K562 (cell line): ENCODE data around the gene BBLN. TPM values are rescaled to one million over a fixed set of nuclear protein-coding genes. Genes with fewer than 3 reads are reported as not detected.

Experiments used
- ARID1B ChIP-seq: fragments of 450-650 bp; IDR thresholded peaks from 2 replicates; pipeline ENCODE4 v1.6.1; 2016; ENCODE audit warnings: antibody characterized with exemption, mild to moderate bottlenecking, inconsistent platforms
- ASH1L ChIP-seq: fragments of 450-650 bp; IDR thresholded peaks from 2 replicates; pipeline ENCODE4 v1.6.1; 2018; ENCODE audit warnings: borderline replicate concordance, mild to moderate bottlenecking, low read depth; ENCODE audit not compliant: partially characterized antibody
- CCNT2 ChIP-seq: IDR thresholded peaks from 2 replicates; pipeline ENCODE4 v1.6.1; 2011; ENCODE audit warnings: borderline replicate concordance, low read depth, mild to moderate bottlenecking, moderate library complexity, mixed read lengths, low read length; ENCODE audit not compliant: insufficient read length; ENCODE audit errors: extremely low read depth
- GTF3C2 ChIP-seq: IDR thresholded peaks from 3 replicates; pipeline ENCODE4 v1.6.1; 2011; ENCODE audit warnings: borderline replicate concordance, mild to moderate bottlenecking, moderate library complexity; ENCODE audit not compliant: insufficient read length; ENCODE audit errors: extremely low read depth
- ID3 ChIP-seq, 2 experiments: fragments of 250-450 bp in 1 of 2; fragments of 450-650 bp in 1 of 2; sonication (Bioruptor Pico) in 1 of 2; IDR thresholded peaks; 2 replicates each; pipeline versions ENCODE4 v1.6.1 to v1.8.0; 2016 to 2021; ENCODE audit warnings: mild to moderate bottlenecking in 2 of 2, moderate library complexity in 2 of 2, missing compliant biosample characterization in 1 of 2, missing genetic modification characterization in 1 of 2
- JUNB ChIP-seq: fragments of 450-650 bp; formaldehyde crosslinking; conservative IDR thresholded peaks from 2 replicates; pipeline ENCODE4 v1.4.0; 2020; ENCODE audit warnings: mild to moderate bottlenecking
- PHF21A ChIP-seq: fragments of 450-650 bp; IDR thresholded peaks from 2 replicates; pipeline ENCODE4 v1.6.1; 2017; ENCODE audit warnings: low read depth, borderline replicate concordance
- SRF ChIP-seq, 2 experiments: fragments of 250-450, 450-650 bp in 1 of 2; sonication (Bioruptor Pico) in 1 of 2; sonication (generic) in 1 of 2; formaldehyde crosslinking; IDR thresholded peaks; 2 replicates each; pipeline versions ENCODE4 v1.5.0 to v1.5.1; 2020 to 2022; ENCODE audit warnings: mild to moderate bottlenecking in 1 of 2, missing genetic modification reagents in 1 of 2
- TCF7 ChIP-seq: sonication (generic); IDR thresholded peaks from 2 replicates; pipeline ENCODE4 v1.6.1; 2016; ENCODE audit warnings: antibody characterized with exemption, borderline replicate concordance
- ZBTB9 ChIP-seq: fragments of 450-650 bp; formaldehyde crosslinking; IDR thresholded peaks from 2 replicates; pipeline ENCODE4 v1.4.0; 2020; ENCODE audit warnings: mild to moderate bottlenecking, moderate library complexity
- ZNF318 ChIP-seq, 2 experiments: fragments of 450-650 bp; IDR thresholded peaks; 2 replicates each; pipeline ENCODE4 v1.6.1; 2016; ENCODE audit warnings: mild to moderate bottlenecking in 2 of 2, borderline replicate concordance in 1 of 2, low read depth in 1 of 2, moderate library complexity in 1 of 2
- ZNF561 ChIP-seq: fragments of 450-650 bp; formaldehyde crosslinking; conservative IDR thresholded peaks from 2 replicates; pipeline ENCODE4 v1.4.0; 2020; ENCODE audit warnings: mild to moderate bottlenecking, moderate library complexity
- polyA plus RNA-seq, 8 experiments: library from polyadenylated mRNA; depleted of rRNA in 4 of 8; stranded (reverse) in 5 of 8; unstranded in 3 of 8; fragments of >200 nt; fragmentation: Nextera tagmentation in 2 of 8; fragmentation: Illumina TruSeq in 1 of 8; extraction: Ambion mirVana in 2 of 8; extraction: Trizol in 1 of 8; gene quantifications; 2 replicates each; pipeline versions ENCODE4 v1.2.1 to v1.2.3, GENCODE V29; 2011 to 2014; ENCODE audit warnings: inconsistent platforms in 1 of 8, missing spikeins in 1 of 8
- total RNA-seq, 7 experiments: library from RNA; depleted of rRNA in 6 of 7; stranded (reverse); fragments of >200 nt in 6 of 7; fragmentation: Illumina TruSeq in 2 of 7; extraction: Trizol in 2 of 7; gene quantifications; 2 replicates each; pipeline versions ENCODE4 v1.2.1 to v1.2.3, GENCODE V29; 2011 to 2021; ENCODE audit warnings: low replicate concordance in 1 of 7

The BBLN gene
- total and polyA plus RNA-seq, 9 of the 15 experiments (the other 6 are each of a cell fraction or from before 2014, with no cell fraction given): 4.2 to 331 (median 87.1) TPM

GRCh38 chr9:128203024-128203706, 43.1 kb downstream of the BBLN start, which contains the start of gene DNM1 (continued):
- TF ChIP-seq GTF3C2 (no peak), PHF21A (no peak), ASH1L (no peak), ZBTB9 (CRISPR knock-in tag) (peak; percentile 93), TCF7 (no peak), SRF (CRISPR knock-in tag; IDR thresholded peaks at IDR 0.05) (no peak), ZNF318 (IDR thresholded peaks at IDR 0.05; ENCODE audit: borderline replicate concordance in 1 of 2, low read depth in 1 of 2) (no peak), CCNT2 (no peak), ZNF561 (0 out of 2 replicates have a peak, but pooled peaks have one; percentile 54), ID3 (CRISPR knock-in tag; IDR thresholded peaks at IDR 0.05) (no peak), ID3 (tag; IDR thresholded peaks at IDR 0.05) (peak; percentile 94), JUNB (CRISPR knock-in tag) (no peak), ARID1B (no peak)
